Spleen (tissue), 7 donors: ENCODE measurements around the gene VPS18.

Source experiments
- CTCF ChIP-seq, 11 experiments: fragments of 200-600 bp in 7 of 11; fragments of 450-650 bp in 4 of 11; sonication (generic) in 4 of 11; IDR thresholded peaks in 8 of 11; conservative IDR thresholded peaks in 3 of 11; 1 replicate in 7 of 11; 2 replicates in 4 of 11; pipeline versions ENCODE4 v1.4.0 to v1.8.0; 2016 to 2021; ENCODE audit warnings: antibody characterized with exemption in 11 of 11, inconsistent platforms in 4 of 11, mild to moderate bottlenecking in 1 of 11
- POLR2A ChIP-seq, 3 donors: fragments of 450-650 bp; IDR thresholded peaks; one replicate each; pipeline ENCODE4 v1.5.1; 2017; ENCODE audit warnings: antibody characterized with exemption in 3 of 3, mild to moderate bottlenecking in 1 of 3
- POLR2AphosphoS5 ChIP-seq, 3 donors: sonication (generic); formaldehyde crosslinking; IDR thresholded peaks; one replicate each; pipeline ENCODE4 v1.5.1; 2017; ENCODE audit warnings: antibody characterized with exemption in 3 of 3
- donor health status: DM: no; HTN: no; CAD: no; lungs with moderate emphysema.
- donor health status: DM: no; HTN: no; CAD: no.
- donor health status: DM: no; HTN: no; CAD: no.

- TF ChIP-seq POLR2AphosphoS5 (IDR thresholded peaks at IDR 0.05) = no peak
- TF ChIP-seq CTCF (IDR thresholded peaks at IDR 0.05 in 8 of 11, conservative IDR thresholded peaks at IDR 0.05 in 3 of 11) = no peak
- no peak for TF ChIP-seq POLR2A (IDR thresholded peaks at IDR 0.05)
Observed at GRCh38 chr15:40915116-40915661, 20.9 kb downstream of the VPS18 start.
